SK-N-SH treated with all-trans-retinoic acid at 6 μM for 48 hours (cell line): ENCODE data around the gene PHACTR3.

Experiments
- RARB ChIP-seq: fragments of 250-450 bp; sonication (Bioruptor Pico); IDR thresholded peaks from 2 replicates; pipeline ENCODE4 v1.8.0; 2021; ENCODE audit warnings: mild to moderate bottlenecking, moderate library complexity
- TOX ChIP-seq: fragments of 250-450 bp; sonication (Bioruptor Pico); IDR thresholded peaks from 2 replicates; pipeline ENCODE4 v1.8.0; 2021; ENCODE audit warnings: mild to moderate bottlenecking, moderate library complexity, borderline replicate concordance
- ZFP3 ChIP-seq: fragments of 250-450 bp; sonication (Bioruptor Pico); IDR thresholded peaks from 2 replicates; pipeline ENCODE4 v1.5.0; 2020; ENCODE audit warnings: mild to moderate bottlenecking, moderate library complexity
- TF ChIP-seq, protein P1 (sequence below): fragments of 250-450 bp; sonication (Bioruptor Pico); IDR thresholded peaks from 2 replicates; pipeline ENCODE4 v1.5.1; 2021; ENCODE audit warnings: mild to moderate bottlenecking, moderate library complexity

DNA sequence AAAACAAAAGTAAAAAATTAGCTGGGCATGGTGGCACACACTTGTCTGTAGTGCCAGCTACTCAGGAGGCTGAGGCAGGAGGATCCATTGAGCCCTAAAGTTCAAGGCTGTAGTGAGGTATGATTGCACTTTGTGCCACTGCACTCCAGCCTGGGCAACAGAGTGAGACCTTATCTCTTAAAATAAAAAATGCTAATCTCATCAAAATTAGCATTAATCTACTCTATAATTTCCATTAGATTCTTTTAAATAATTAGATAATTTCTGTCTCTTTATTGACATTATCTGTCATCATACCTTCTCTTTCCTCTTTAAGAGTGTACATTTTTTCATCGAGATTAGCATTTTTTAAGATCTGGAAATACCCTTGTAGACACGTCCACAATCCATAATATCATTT lies 48.0 kb downstream of the PHACTR3 start:
- no peak for TF ChIP-seq RARB (CRISPR knock-in tag)
- no peak for TF ChIP-seq TOX (CRISPR knock-in tag)
- TF ChIP-seq, protein P1, sequence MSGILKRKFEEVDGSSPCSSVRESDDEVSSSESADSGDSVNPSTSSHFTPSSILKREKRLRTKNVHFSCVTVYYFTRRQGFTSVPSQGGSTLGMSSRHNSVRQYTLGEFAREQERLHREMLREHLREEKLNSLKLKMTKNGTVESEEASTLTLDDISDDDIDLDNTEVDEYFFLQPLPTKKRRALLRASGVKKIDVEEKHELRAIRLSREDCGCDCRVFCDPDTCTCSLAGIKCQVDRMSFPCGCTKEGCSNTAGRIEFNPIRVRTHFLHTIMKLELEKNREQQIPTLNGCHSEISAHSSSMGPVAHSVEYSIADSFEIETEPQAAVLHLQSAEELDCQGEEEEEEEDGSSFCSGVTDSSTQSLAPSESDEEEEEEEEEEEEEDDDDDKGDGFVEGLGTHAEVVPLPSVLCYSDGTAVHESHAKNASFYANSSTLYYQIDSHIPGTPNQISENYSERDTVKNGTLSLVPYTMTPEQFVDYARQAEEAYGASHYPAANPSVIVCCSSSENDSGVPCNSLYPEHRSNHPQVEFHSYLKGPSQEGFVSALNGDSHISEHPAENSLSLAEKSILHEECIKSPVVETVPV, result no peak
- no peak for TF ChIP-seq ZFP3 (CRISPR knock-in tag)
